22Rv1 (cell line): ENCODE data around the gene TAX1BP1.

Experiments used
- H3K27ac ChIP-seq: fragments of 450-650 bp; 2 replicates; pipeline ENCODE4 v1.5.1; 2017
- ZFX ChIP-seq: fragments of 450-650 bp; IDR thresholded peaks from 2 replicates; pipeline ENCODE4 v1.6.1; 2017; ENCODE audit warnings: antibody characterized with exemption, borderline replicate concordance
- TF ChIP-seq, protein P1 (sequence below): fragments of 450-650 bp; IDR thresholded peaks from 2 replicates; pipeline ENCODE4 v1.5.1; 2017; ENCODE audit warnings: mild to moderate bottlenecking

The TAX1BP1 gene

DNA sequence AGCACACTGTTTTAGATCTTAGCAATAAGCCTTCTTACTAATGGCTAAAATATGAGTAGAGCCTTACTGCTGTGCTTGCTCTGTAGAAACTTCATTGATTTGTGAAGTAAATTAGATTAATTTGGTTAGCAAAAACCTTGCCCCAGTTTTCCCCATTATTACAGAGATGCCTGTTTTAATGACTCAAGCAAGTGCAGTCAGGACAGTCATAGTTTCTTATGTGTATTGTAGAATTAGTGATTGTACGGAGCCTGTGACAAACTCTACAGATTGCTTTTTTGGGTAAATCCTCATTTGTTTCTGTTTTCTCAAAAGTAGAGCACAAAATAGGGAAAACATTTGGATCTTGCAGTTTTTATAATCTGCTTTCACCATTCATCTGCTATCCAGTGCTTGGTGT lies 7.0 kb downstream of the TAX1BP1 start:
- H3K27ac ChIP-seq: no peak overlapping the region
- TF ChIP-seq, protein P1, sequence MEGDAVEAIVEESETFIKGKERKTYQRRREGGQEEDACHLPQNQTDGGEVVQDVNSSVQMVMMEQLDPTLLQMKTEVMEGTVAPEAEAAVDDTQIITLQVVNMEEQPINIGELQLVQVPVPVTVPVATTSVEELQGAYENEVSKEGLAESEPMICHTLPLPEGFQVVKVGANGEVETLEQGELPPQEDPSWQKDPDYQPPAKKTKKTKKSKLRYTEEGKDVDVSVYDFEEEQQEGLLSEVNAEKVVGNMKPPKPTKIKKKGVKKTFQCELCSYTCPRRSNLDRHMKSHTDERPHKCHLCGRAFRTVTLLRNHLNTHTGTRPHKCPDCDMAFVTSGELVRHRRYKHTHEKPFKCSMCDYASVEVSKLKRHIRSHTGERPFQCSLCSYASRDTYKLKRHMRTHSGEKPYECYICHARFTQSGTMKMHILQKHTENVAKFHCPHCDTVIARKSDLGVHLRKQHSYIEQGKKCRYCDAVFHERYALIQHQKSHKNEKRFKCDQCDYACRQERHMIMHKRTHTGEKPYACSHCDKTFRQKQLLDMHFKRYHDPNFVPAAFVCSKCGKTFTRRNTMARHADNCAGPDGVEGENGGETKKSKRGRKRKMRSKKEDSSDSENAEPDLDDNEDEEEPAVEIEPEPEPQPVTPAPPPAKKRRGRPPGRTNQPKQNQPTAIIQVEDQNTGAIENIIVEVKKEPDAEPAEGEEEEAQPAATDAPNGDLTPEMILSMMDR: no peak
- no peak for TF ChIP-seq ZFX

DNA sequence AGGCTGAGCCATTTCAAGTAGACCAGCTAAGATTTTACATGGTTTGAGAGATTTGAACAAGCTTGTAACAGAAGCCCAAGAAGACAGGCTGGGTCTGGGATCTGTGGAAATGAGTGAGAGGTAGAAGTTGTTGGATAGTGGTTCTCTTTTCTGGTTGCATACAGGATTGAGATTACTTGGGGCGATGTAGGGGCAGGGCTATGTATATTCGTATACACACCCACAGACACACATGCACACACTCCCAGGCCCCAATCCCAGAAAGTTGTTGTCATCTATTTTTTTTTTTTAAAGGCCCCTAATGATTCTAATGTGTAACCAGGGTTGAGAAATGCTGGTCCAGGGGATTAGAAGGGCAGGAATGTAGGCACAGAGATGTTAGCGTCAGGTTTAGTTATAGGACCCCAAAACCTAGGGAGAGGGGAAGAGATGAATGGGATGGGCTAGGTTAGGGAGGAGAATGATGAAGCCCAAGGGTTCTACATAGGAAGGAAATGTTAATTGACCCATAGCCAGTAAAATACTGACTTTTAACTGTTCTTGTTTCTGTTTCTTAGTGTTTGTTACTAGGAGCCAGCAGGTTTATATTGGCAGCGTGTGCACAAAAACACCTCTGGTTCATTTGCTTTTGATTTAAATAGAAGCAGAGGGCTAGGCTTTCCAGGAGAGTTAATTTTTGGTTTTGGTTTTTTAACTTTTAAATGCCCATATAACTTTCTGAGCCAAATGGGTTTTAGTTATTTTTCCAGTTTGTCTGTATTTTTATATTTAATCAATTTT lies 7.8 kb downstream of the TAX1BP1 start:
- TF ChIP-seq ZFX: no peak
- TF ChIP-seq, protein P1: no peak
- H3K27ac ChIP-seq: no peak overlapping the region

- no peak for TF ChIP-seq ZFX
- TF ChIP-seq, protein P1: no peak
- H3K27ac ChIP-seq: no peak overlapping the region
Measured at GRCh38 chr7:27750316-27750715, 10.4 kb downstream of the TAX1BP1 start.

DNA sequence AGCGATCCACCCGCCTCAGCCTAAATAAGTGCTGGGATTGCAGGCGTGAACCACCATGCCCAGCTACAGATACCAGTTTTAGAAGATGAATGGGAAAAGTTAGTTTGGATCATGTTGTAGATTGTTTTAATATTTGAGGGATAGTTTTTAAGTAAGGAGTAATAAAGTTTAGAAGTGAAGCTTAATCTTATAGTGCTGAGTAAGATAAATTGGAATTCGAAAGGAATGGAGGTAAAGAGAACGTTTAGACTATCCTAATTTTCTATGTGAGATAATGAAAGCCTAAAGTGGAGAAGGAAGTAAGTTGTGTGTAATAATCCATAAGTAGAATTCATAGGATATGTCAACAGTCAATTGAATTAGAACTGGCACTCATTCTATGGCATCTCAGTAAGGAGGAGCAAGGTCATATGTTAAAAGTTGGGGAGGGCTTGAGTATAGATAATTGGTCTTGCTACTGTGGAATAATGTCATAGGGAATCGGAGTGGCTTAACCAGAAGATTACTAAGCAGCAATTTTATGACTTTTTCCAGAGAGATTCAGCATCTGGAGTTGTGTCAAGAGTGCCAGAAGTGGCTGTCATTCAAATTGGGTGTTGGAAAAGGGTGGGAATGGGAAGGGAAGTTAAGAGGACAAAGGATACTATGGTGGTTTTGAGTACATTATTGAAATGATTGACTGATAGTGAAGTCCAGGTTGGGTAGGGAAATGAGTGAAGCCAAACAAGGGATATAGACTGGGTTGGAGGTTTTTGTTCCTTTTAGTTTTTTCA lies 12.1 kb downstream of the TAX1BP1 start:
- TF ChIP-seq, protein P1: no peak
- TF ChIP-seq ZFX: no peak

DNA sequence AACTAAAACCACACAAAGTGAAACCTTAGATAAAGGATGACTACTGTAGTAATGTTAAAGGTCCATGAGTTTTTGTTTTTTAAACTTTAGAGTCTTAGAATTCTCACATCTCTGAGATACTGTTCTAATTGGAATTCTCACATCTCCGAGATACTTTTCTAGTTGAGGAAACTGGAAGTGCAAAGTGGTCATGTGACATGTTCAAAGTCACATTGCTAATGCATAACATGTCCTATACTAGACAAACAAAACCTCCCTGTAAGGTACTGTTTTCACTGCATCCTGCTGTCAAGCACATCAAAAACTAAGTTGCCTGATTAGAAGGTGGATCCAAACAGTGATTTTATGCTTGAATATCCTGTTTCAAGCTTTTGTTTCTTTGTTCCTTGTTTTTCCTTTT lies 13.9 kb downstream of the TAX1BP1 start:
- TF ChIP-seq, protein P1: no peak
- TF ChIP-seq ZFX: no peak
- H3K27ac ChIP-seq: no peak overlapping the region

More for the DNA sequence above, 12.1 kb downstream of the TAX1BP1 start:
- no peak overlapping the region for H3K27ac ChIP-seq

- no peak overlapping the region for H3K27ac ChIP-seq
- TF ChIP-seq, protein P1: no peak
- TF ChIP-seq ZFX: no peak
Measured at GRCh38 chr7:27756298-27756697, 16.3 kb downstream of the TAX1BP1 start.

- TF ChIP-seq ZFX: no peak
- TF ChIP-seq, protein P1: no peak
- no peak overlapping the region for H3K27ac ChIP-seq
Measured at GRCh38 chr7:27759491-27759890, 19.5 kb downstream of the TAX1BP1 start.
